Measurements from ENCODE around the gene GDAP2.

- TF ChIP-seq, protein P1, sequence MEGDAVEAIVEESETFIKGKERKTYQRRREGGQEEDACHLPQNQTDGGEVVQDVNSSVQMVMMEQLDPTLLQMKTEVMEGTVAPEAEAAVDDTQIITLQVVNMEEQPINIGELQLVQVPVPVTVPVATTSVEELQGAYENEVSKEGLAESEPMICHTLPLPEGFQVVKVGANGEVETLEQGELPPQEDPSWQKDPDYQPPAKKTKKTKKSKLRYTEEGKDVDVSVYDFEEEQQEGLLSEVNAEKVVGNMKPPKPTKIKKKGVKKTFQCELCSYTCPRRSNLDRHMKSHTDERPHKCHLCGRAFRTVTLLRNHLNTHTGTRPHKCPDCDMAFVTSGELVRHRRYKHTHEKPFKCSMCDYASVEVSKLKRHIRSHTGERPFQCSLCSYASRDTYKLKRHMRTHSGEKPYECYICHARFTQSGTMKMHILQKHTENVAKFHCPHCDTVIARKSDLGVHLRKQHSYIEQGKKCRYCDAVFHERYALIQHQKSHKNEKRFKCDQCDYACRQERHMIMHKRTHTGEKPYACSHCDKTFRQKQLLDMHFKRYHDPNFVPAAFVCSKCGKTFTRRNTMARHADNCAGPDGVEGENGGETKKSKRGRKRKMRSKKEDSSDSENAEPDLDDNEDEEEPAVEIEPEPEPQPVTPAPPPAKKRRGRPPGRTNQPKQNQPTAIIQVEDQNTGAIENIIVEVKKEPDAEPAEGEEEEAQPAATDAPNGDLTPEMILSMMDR (IDR thresholded peaks at IDR 0.05), result no peak
- TF ChIP-seq POLR2A (IDR thresholded peaks at IDR 0.05), result no peak
Measured at GRCh38 chr1:117838911-117839310, 90.5 kb downstream of the GDAP2 start.
